ENCODE data around the gene FAM241A.
A peak's percentile ranks its signal among the peaks of the same experiment; 100 is the strongest.

FAM241A gene

DNA sequence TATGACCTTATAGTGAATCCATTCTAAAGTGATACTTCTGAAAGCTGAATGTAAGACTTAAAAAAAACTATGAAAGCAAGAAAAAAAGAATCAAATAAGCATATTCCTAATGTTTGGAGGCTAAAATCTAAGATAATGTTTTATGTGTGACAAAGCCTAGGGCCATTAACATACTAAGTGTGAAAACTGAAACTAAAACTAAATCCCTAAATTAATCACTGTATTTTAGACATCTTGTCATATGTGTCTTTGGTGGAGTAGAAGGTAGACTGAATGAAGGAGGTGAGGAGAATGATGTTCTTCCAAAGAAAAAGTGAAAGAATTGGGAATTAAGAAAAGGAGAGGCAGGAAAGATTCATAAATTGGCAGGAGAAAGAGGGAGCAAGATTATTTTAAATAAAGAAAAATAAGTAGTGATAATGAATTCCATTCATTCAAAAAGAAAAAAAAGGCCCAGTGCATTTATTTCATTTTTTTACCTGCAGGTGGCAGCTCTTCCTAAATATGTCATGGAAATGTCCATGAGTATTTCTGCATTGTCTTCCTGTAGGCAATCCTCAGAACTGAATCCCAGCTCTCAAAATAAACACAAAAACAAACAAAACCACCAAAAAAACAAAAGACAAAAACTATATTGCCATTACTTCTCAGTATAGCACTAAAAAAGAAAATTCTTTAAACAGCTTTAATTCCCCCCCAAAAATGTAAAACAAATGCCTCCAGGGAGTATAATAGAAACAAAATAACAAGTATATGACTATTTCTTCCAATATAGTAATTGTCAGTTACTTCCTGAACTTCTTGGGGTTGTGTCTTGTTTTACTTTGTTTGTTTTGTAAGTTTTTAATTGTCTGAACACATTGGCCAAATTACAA lies 69.4 kb downstream of the FAM241A start:
- ATAC-seq (no peak), DNase-seq (no peak)

- no peak for ATAC-seq
- DNase-seq: no peak
Observed at GRCh38 chr4:112219826-112220366, 74.6 kb downstream of the FAM241A start.

- DNase-seq: no peak
- ATAC-seq: no peak
Observed at GRCh38 chr4:112222219-112222955, 77.1 kb downstream of the FAM241A start.

DNA sequence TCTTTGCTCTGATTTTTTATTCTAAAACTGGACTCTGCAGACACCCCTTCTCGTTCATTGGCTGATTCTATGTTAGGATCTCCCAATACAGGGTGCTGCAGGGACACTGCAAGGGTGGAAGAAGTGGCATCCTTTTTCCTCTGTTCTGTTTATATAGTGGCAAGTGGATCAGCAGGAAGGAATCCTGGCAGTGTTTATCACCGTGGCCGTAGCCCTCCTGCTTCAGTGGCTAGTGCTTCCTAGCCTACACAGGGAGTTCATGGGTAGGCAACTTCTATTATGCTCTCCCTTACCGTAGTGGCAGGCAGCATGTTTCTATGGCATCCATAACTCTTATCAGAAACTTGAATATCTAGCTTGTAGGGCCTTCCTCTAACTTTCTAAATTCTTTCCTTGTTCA lies 79.9 kb downstream of the FAM241A start:
- ATAC-seq (no peak), DNase-seq (no peak)

DNA sequence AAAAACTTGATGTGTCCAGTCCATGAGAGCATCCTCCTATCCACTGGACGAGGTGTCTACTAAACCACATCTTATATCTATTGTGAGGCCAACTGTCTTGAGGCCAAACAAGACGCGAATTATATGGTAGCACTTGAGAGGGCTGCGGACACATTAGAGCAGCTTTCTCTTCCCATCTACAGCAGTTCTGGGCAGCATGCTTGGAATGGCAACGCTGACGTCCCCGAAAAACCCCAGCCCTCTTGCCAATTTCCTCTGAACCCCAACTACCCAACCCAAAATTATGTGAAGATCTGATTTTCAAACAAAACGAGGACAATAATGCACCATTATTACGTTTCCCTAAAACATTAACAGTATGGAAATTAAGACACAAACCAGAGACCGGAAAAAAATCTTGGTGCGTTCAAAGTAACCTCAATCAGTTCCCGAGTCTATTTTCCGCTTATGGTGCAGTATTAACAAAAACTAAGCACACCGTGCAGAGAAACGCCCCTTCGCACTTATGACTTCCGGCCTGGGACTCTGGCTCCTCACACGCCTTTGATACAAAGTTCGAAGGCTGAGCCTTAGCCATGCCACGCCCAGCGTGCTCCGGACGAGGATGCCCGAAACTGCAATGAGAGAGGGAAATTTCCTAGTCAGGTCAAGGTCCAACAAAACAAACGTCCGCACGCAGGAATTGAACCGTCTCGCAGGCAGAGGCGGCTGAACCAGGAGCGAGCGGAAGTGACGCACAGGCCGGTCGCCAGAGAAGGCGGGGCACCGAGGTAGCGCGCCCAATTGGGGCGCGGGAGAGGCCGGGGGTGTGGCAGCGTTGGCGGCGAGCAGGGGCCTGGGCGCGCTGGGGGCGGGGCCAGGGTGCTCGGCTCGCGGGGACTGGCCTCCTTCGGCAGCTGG lies 85.9 kb downstream of the FAM241A start:
- DNase-seq: peak; percentile 99
- peak; percentile 93 for ATAC-seq

- peak; percentile 68 for ATAC-seq
Observed at GRCh38 chr4:112231779-112232713, 86.8 kb downstream of the FAM241A start, which contains the start of gene AP1AR. Gene AP1AR, plus strand, starts transcription at chr4:112231787. Its CDS starts 305 bp downstream, at chr4:112232092.

GRCh38 chr4:112234952-112235609 lies 89.8 kb downstream of the FAM241A start:
- no peak for ATAC-seq
- DNase-seq: peak; percentile 56

More at GRCh38 chr4:112231779-112232713, 86.8 kb downstream of the FAM241A start, which contains the start of gene AP1AR:
- DNase-seq: peak; percentile 88

GRCh38 chr4:112236040-112236439 lies 90.8 kb downstream of the FAM241A start:
- DNase-seq (no peak), ATAC-seq (no peak)

DNA sequence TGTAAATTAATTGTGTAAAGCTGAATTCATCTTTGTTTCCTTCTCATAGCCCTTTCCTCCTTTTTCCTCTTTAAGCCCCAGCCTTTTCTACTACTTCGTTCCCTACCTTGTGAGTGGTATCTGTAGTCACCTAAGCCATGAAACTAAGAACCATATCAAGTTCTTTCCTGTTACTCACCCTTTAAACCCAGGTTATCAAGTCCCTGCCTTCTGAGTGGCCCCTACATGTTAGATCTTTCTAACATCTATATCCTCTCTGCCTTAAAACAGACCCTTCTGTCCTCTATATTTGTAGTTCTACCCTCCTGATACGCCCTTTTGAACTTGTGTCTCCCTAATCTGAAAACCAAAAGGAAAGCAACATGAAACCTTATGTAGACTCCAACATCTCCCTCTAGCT lies 93.6 kb downstream of the FAM241A start:
- ATAC-seq (no peak), DNase-seq (no peak)
